GM12892 (cell line): ENCODE data around the gene PTK7.

Source experiments
- POLR2A ChIP-seq: IDR thresholded peaks from 2 replicates; pipeline ENCODE4 v1.6.1; 2011; ENCODE audit warnings: low read depth, low read length, control low read depth
- POLR2AphosphoS5 ChIP-seq: IDR thresholded peaks from 2 replicates; pipeline ENCODE4 v1.6.1; 2011; ENCODE audit warnings: low read depth, low read length, control low read depth

DNA sequence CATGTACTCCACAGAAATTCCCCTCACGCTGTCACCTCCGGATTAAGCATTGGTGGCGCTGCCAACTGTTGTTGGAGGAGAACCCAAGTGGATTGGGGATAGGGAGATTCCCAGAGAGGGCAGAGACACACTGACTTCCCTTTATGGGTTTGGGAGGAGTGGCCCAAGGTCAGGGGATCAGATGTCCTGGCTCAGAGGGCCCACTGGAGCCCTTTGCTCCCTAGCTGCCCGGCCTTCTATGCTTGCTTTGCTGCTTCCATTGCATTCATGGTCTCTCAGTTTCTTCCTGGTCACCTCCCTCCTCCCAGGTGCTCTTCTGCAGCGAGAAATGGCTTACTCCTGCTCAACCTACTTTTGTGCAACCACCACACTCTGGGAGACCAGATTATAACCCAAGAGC is 120.2 kb downstream of the PTK7 start:
- TF ChIP-seq POLR2AphosphoS5 = no peak
- TF ChIP-seq POLR2A = no peak
